Spinal cord (tissue), 10 donors: Measurements from ENCODE around the gene PKD1. TPM values are rescaled to one million over a fixed set of nuclear protein-coding genes. Genes with fewer than 3 reads are reported as not detected.
"Not testable (repeated sequence)": the region's sequence is repeated elsewhere in the genome, so short reads cannot be mapped to it uniquely, and the experiment has no call there.

Experiments
- DNase-seq, 6 donors: peaks; one replicate each; pipeline versions ENCODE4 v3.0.0 to v3.0.0-alpha.2; 2013 to 2015; ENCODE audit warnings: low spot score in 6 of 6, low read depth in 4 of 6
- H3K27ac ChIP-seq: one replicate; pipeline ENCODE4 v1.5.1; 2013; ENCODE audit warnings: low read depth, low read length, control low read depth
- H3K27me3 ChIP-seq: one replicate; pipeline ENCODE4 v1.6.1; 2013; ENCODE audit warnings: low read length; ENCODE audit not compliant: control insufficient read depth, insufficient read depth
- H3K36me3 ChIP-seq: one replicate; pipeline ENCODE4 v1.6.1; 2013; ENCODE audit warnings: low read length; ENCODE audit not compliant: control insufficient read depth, insufficient read depth
- H3K4me1 ChIP-seq: one replicate; pipeline ENCODE4 v1.6.1; 2013; ENCODE audit warnings: low read length; ENCODE audit not compliant: control insufficient read depth, insufficient read depth
- H3K4me3 ChIP-seq: one replicate; pipeline ENCODE4 v1.5.1; 2013; ENCODE audit warnings: low read depth, low read length, control low read depth
- H3K9me3 ChIP-seq: one replicate; pipeline ENCODE4 v1.6.1; 2013; ENCODE audit warnings: low read length; ENCODE audit not compliant: control insufficient read depth, insufficient read depth
- WGBS: methylation state at CpG from one replicate; pipeline ENCODE4 v1.1.5; 2013; ENCODE audit warnings: missing lambda C conversion rate; ENCODE audit not compliant: insufficient coverage; 5-methylcytosine and 5-hydroxymethylcytosine counted together
- polyA plus RNA-seq, 2 donors: library from polyadenylated mRNA; unstranded; fragments of 120-200 nt; gene quantifications; one replicate each; pipeline ENCODE4 v1.2.1, GENCODE V29; 2013; ENCODE audit not compliant: insufficient read length in 2 of 2
- total RNA-seq, 2 donors: library from RNA; depleted of rRNA in 1 of 2; stranded (reverse); fragments of 120-200 nt in 1 of 2; fragments of >200 nt in 1 of 2; gene quantifications; one replicate each; pipeline versions ENCODE4 v1.2.3 to v1.2.4, GENCODE V29; 2013 to 2014
- donor health status: healthy.

Gene PKD1
- total and polyA plus RNA-seq, 4 donors: 68.1 to 289 (median 144) TPM

DNA sequence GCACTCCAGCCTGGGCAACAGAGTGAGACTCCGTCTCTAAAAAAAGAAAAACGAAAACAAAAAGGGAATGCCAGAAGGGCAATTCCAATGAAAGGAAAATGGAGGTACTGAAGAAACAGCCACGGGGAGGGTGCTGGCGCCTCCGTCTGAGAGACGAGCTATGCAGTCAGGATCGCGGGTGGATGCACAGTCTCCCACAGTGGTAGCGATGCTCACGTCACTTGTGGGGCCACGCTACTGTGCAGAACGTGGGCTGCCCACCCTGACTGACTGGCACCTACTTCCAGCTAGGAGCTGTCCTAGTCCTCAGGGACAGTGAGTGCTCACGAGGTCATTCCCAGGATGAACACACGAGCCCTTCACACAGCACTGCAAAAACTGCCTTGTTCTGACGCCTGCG is 34.1 kb downstream of the PKD1 start:
- not testable (repeated sequence) for DNase-seq

DNA sequence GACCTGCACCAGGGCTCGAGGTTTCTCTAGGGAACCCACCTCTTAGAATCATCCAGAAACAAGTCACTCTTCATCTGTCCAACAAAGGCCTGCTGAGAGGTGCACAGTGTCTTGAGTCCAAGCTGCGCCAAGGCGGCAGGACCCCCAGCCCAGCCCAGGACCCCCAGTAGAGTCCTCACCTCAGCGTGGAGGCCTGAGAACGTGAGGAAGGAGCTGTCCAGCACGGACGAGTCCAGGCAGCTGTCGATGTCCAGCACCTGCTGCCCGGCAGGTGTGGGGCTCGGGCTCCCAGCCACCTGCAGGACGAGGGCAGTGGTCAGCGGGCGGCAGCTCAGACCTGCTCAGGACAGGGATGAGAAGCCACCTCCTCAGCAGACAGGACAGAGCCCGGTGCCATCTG is 38.0 kb downstream of the PKD1 start:
- WGBS: 100% methylated on average over 2 of the region's 14 CpGs
- H3K36me3 ChIP-seq: peaks cover 90% of the 10 kb centered on the region
- H3K27me3 ChIP-seq, H3K4me1 ChIP-seq, H3K4me3 ChIP-seq, H3K9me3 ChIP-seq, DNase-seq, H3K27ac ChIP-seq: not testable (repeated sequence)

More for the DNA sequence above, 34.1 kb downstream of the PKD1 start:
- peaks cover 85% of the 10 kb centered on the region for H3K36me3 ChIP-seq
- not testable (repeated sequence) for H3K4me1 ChIP-seq, H3K9me3 ChIP-seq, H3K27me3 ChIP-seq, H3K27ac ChIP-seq, H3K4me3 ChIP-seq
- 100% methylated on average over 5 of the region's 16 CpGs for WGBS

DNA sequence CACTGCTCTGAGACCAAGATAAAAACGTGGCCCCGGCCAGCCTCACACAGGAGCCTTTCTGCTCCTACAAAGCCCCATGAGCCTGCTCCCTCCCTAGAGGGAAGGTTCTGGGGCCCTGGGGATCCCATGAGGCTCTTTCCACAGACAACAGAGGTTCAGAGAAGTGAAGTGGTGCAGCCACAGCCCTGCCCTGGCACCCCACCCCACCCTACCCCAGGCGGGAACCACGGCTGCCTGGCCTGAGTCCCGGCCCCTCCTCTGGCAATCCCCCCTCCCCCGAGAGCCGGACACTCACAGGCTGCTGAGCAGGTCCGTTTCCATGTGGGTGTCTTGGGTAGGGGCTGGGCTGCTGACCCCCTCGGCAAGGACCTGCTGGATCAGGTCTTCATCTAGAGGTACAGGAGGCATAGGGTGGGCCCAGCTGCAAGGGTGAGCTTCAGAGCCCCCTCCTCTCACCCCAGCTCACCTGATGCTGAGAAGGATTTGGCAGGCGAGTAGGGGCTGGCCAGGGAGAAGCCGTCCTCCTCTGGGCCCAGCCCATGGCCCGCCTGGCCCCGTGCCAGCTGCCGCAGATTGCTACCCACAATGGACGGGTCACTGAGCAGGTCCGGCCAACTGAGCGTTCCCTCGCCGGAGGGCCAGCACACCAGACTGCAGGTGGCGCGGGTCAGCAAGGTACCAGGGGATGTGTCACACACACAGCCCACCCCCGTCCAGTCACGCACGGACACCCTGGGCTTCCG is 38.7 kb downstream of the PKD1 start:
- Histone ChIP-seq H3K4me1 (peaks cover 7% of the 10 kb centered on the region), H3K4me3 (no peak overlapping the region), H3K27me3 (no peaks in the 10 kb centered on the region), H3K27ac (no peak overlapping the region), H3K9me3 (no peaks in the 10 kb centered on the region), H3K36me3 (peaks cover 90% of the 10 kb centered on the region)
- WGBS: 78% methylated on average over 10 of the region's 25 CpGs
- no peak for DNase-seq

DNA sequence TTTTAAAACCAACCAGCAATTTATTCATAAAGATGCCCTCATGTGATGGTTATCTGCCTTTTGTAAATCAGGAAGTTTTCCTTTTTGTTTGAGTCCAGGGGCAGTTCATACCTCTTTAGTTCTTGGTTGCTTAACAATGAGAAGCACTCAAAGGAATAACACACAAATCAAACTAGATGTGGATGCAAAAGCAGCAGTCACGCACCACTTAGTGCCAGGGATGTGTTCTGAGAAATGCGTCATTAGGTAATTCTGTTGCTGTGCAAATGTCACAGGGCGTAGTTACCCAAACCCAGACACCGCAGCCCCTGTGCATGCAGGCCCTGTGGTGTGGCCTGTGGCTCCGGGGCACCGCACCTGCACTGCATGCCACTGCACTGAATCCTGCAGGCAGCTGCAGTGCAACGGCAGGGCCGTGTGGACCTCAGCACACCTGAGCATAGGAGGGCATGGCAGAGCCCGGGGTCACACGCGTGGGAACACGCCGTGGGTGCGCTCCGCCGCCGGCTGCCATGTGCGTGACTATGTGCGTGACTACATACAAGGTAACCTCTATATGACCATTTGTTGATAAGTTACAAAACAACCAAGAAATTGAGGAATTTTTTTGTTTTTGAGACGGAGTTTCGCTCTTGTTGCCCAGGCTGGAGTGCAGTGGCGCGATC is 39.6 kb downstream of the PKD1 start:
- no peak for DNase-seq
- peaks cover 14% of the 10 kb centered on the region for H3K4me1 ChIP-seq
- no peak overlapping the region for H3K27ac ChIP-seq
- H3K4me3 ChIP-seq: no peak overlapping the region
- 96% methylated on average over 9 of the region's 23 CpGs for WGBS
- peaks cover 87% of the 10 kb centered on the region for H3K36me3 ChIP-seq
- H3K27me3 ChIP-seq: no peaks in the 10 kb centered on the region
- H3K9me3 ChIP-seq: no peaks in the 10 kb centered on the region

DNA sequence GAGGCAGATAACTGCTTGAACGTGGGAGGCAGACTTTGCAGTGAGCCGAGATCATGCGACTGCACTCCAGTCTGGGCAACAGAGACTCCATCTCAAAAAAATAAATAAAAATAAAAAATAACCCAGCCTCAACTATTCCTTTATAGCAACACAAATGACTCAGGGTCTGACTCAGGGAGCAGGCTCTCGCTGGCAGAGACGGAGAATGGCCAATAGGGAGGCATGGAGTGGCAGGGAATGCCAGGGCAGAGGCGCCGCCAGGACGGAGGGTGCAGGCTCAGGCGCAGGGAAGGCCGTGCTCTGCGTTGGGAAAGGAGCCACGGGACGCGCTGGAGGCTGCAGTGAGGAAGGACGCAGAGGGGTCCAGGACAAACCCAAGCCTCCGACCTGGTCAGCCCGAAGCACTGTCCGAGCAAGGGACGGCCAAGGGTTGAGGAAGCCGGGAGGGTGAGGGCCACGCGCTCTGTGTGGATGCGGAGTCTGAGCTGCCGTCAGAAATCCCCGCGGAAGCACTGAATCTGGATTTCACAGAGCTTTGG is 40.3 kb downstream of the PKD1 start:
- peaks cover 85% of the 10 kb centered on the region for H3K36me3 ChIP-seq
- H3K4me3 ChIP-seq: no peak overlapping the region
- no peaks in the 10 kb centered on the region for H3K9me3 ChIP-seq
- WGBS: 93% methylated on average over 21 of the region's 26 CpGs
- H3K27ac ChIP-seq: no peak overlapping the region
- no peak for DNase-seq
- peaks cover 14% of the 10 kb centered on the region for H3K4me1 ChIP-seq
- no peaks in the 10 kb centered on the region for H3K27me3 ChIP-seq

DNA sequence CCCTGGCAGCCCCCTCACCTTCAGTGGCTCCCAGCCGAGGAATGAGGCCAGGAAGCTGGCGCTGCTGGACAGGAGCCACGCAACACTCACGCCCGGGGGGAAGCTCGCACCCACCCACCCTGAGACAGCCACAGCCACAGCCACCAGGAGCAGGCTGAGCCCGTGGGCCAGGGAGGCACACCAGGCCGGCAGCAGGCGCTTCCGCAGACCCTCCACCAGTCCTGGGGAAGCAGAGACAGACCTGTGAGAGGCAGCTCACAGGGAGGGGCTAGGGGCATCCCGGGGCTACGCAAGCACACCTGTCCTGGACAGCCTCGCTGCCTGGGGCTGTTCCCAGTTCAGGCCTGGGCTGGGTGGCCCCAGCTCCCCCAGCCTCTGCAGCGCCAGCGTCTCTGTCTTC is 41.9 kb downstream of the PKD1 start:
- no peak for DNase-seq
- Histone ChIP-seq H3K27ac (no peak overlapping the region), H3K36me3 (peaks cover 87% of the 10 kb centered on the region)

DNA sequence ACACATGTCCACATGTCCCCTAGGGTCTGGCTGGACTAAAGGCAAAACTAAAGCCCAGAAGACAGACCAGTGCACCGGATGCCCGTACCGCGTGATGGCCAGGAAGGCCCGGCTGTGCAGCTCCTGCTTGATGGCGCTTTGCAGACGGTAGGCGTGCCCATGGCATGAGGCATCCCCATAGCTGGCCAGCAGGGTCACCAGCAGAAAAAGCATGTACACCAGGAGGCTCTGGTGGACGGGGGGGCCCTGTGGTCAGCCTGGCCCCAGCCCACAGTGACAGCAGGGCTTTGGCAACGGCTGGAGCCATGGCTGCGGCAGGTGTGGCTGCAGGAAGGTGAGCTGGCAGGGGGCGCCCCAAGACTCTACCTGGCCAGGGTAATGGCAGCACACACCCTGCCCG is 42.8 kb downstream of the PKD1 start:
- H3K4me3 ChIP-seq: no peak overlapping the region
- DNase-seq: no peak
- H3K9me3 ChIP-seq: no peaks in the 10 kb centered on the region
- H3K4me1 ChIP-seq: peaks cover 14% of the 10 kb centered on the region
- no peak overlapping the region for H3K27ac ChIP-seq
- H3K27me3 ChIP-seq: no peaks in the 10 kb centered on the region
- WGBS: 95% methylated on average over 13 of the region's 13 CpGs
- peaks cover 94% of the 10 kb centered on the region for H3K36me3 ChIP-seq

More for the DNA sequence above, 41.9 kb downstream of the PKD1 start:
- Histone ChIP-seq H3K4me1 (peaks cover 14% of the 10 kb centered on the region), H3K9me3 (no peaks in the 10 kb centered on the region), H3K27me3 (no peaks in the 10 kb centered on the region), H3K4me3 (no peak overlapping the region)
- whole genome bisulfite sequencing: 95% methylated on average over 15 of the region's 15 CpGs

DNA sequence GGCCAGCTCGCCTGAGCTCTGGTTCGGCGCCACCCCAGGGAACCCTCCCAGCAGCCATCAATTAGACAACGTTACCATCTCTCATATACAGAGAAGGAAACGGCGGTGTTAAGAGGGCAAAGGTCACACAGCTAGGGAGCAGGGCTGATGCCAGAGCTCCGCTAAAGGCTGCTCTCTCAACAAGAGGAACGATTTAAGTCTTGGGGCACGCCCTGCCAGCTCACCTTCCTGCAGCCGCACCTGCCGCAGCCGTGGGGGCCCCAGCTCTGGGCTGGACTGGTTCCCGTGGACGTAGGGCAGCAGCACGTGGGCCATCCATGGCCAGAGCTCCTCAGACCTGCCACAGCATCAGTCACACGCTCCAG is 43.5 kb downstream of the PKD1 start:
- no peak overlapping the region for H3K4me3 ChIP-seq
- WGBS: 86% methylated on average over 14 of the region's 16 CpGs

DNA sequence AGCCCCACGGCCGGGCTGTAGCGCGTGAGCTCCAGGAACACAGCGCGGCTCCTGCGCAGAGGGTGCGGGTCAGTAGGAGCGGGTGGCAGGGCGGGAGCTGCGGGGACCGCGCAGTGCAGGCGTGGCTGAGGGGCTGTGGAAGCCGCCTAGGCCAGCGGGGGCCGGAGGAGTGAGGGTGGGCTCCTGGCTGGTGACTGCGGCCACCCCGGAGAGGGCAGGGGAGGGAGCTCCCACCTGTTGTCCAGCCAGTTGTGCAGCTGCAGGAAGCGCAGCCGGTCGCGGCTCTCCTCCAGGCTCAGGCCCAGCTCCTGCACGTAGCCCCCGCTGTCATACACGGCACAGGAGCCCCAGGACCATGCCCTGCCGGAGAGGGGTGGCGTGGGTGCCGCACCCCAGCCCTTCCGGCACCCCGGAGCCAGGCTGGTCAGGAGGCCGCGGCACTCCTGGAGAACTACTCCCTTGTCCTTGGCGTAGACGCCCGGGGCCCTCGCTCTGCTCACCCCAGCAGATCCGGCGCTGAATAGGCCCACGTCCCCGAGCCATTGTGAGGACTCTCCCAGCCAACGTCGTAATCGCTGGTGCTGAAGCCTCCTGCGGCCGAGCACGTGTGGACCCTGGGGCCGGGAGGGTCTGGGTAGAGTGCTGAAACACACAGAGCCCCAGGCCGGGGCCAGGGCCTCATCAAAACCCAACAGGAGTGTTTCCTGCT is 44.0 kb downstream of the PKD1 start:
- Histone ChIP-seq H3K4me1 (peaks cover 14% of the 10 kb centered on the region), H3K27ac (no peak overlapping the region), H3K36me3 (peaks cover 94% of the 10 kb centered on the region), H3K4me3 (peak overlapping the region; percentile 5), H3K9me3 (no peaks in the 10 kb centered on the region), H3K27me3 (no peaks in the 10 kb centered on the region)
- WGBS: 45% methylated on average over 49 of the region's 49 CpGs
- DNase-seq: no peak

More for the DNA sequence above, 43.5 kb downstream of the PKD1 start:
- no peak overlapping the region for H3K27ac ChIP-seq
- DNase-seq: no peak
- H3K4me1 ChIP-seq: peaks cover 14% of the 10 kb centered on the region
- H3K9me3 ChIP-seq: no peaks in the 10 kb centered on the region
- H3K36me3 ChIP-seq: peaks cover 94% of the 10 kb centered on the region
- no peaks in the 10 kb centered on the region for H3K27me3 ChIP-seq
